SK-N-SH (cell line): ENCODE data around the gene RNF157. TPM values are rescaled to one million over a fixed set of nuclear protein-coding genes. Genes with fewer than 3 reads are reported as not detected.

Experiments used
- CTCF ChIA-PET: fragments of 300-600, 350-600 bp; formaldehyde crosslinking; extraction: SDS; loops from one replicate; lab custom pipeline; 2021; lab: Yijun Ruan, JAX
- POLR2A ChIA-PET: fragments of 350-600 bp; sonication (Branson Sonifier 250); formaldehyde crosslinking; extraction: SDS; loops from one replicate; lab custom pipeline; 2020; ENCODE audit warnings: antibody characterized with exemption, inconsistent platforms; lab: Yijun Ruan, JAX
- DNase-seq: peaks from one replicate; pipeline ENCODE4 v3.0.0; 2012
- H2AFZ ChIP-seq: fragments of 200-600 bp; sonication (generic); 2 replicates; pipeline ENCODE4 v1.8.1; 2016; ENCODE audit warnings: antibody characterized with exemption, mild to moderate bottlenecking, low read depth
- H3F3A ChIP-seq: fragments of 200-600 bp; sonication (generic); replicated peaks from 2 replicates; pipeline ENCODE3; 2016; ENCODE audit warnings: antibody characterized with exemption, mild to moderate bottlenecking; ENCODE audit not compliant: insufficient read depth
- H3K27ac ChIP-seq, 2 experiments: fragments of 200-500 bp in 1 of 2; fragments of 200-600 bp in 1 of 2; sonication (Bioruptor generic) in 1 of 2; sonication (generic), shearing (Covaris generic) in 1 of 2; 2 replicates each; pipeline versions ENCODE4 v1.5.1 to v1.6.1; 2014 to 2016; ENCODE audit warnings: low read depth in 2 of 2, inconsistent platforms in 1 of 2, low read length in 1 of 2, mild to moderate bottlenecking in 1 of 2, mixed read lengths in 1 of 2
- H3K27me3 ChIP-seq: fragments of 200-600 bp; sonication (generic), shearing (Covaris generic); 2 replicates; pipeline ENCODE4 v1.6.1; 2016; ENCODE audit warnings: mixed run types; ENCODE audit not compliant: insufficient read depth
- H3K36me3 ChIP-seq, 2 experiments: fragments of 200-500 bp in 1 of 2; fragments of 200-600 bp in 1 of 2; sonication (Bioruptor generic) in 1 of 2; sonication (generic) in 1 of 2; replicated peaks in 1 of 2; 2 replicates each; pipeline versions ENCODE3 to v1.5.1; 2014 to 2016; ENCODE audit warnings: low read length in 1 of 2, mild to moderate bottlenecking in 1 of 2; ENCODE audit not compliant: insufficient read depth in 2 of 2, control insufficient read depth in 1 of 2
- H3K4me1 ChIP-seq, 2 experiments: fragments of 200-500 bp in 1 of 2; fragments of 200-600 bp in 1 of 2; sonication (Bioruptor generic) in 1 of 2; sonication (generic), shearing (Covaris generic) in 1 of 2; 2 replicates each; pipeline versions ENCODE4 v1.5.1 to v1.6.1; 2014 to 2016; ENCODE audit warnings: low read depth in 1 of 2, low read length in 1 of 2, mixed run types in 1 of 2; ENCODE audit not compliant: insufficient read depth in 2 of 2, control insufficient read depth in 1 of 2
- H3K4me2 ChIP-seq: fragments of 200-600 bp; sonication (generic), shearing (Covaris generic); 2 replicates; pipeline ENCODE4 v1.6.1; 2017; ENCODE audit warnings: mixed run types
- H3K4me3 ChIP-seq, 2 experiments: fragments of 200-500 bp in 1 of 2; fragments of 200-600 bp in 1 of 2; sonication (Bioruptor generic) in 1 of 2; sonication (generic), shearing (Covaris generic) in 1 of 2; 2 replicates each; pipeline versions ENCODE4 v1.5.1 to v1.8.1; 2014 to 2016; ENCODE audit warnings: low read depth in 2 of 2, inconsistent platforms in 1 of 2, low read length in 1 of 2, mild to moderate bottlenecking in 1 of 2, mixed read lengths in 1 of 2, moderate library complexity in 1 of 2
- H3K79me2 ChIP-seq: fragments of 200-600 bp; sonication (generic); 2 replicates; pipeline ENCODE4 v1.8.1; 2017; ENCODE audit warnings: mild to moderate bottlenecking; ENCODE audit not compliant: insufficient read depth
- H3K9ac ChIP-seq: fragments of 200-600 bp; sonication (generic); 2 replicates; pipeline ENCODE4 v1.6.1; 2017; ENCODE audit warnings: mixed run types
- H3K9me2 ChIP-seq: fragments of 200-600 bp; sonication (generic); 2 replicates; pipeline ENCODE4 v1.6.1; 2017; ENCODE audit warnings: mixed run types
- H3K9me3 ChIP-seq: fragments of 200-600 bp; sonication (generic); 2 replicates; pipeline ENCODE4 v1.6.1; 2017; ENCODE audit warnings: mixed run types, mild to moderate bottlenecking, moderate library complexity
- H4K20me1 ChIP-seq: fragments of 200-600 bp; sonication (generic); 2 replicates; pipeline ENCODE4 v1.6.1; 2017; ENCODE audit warnings: mild to moderate bottlenecking, mixed run types; ENCODE audit not compliant: insufficient read depth
- CTCF ChIP-seq: fragments of 200-600 bp; sonication (generic); IDR thresholded peaks from 2 replicates; pipeline ENCODE4 v1.6.1; 2017; ENCODE audit warnings: antibody characterized with exemption, mild to moderate bottlenecking, moderate library complexity
- FOSL2 ChIP-seq: IDR thresholded peaks from 2 replicates; pipeline ENCODE4 v1.4.0; 2012; ENCODE audit warnings: low read depth, mild to moderate bottlenecking, moderate library complexity, borderline replicate concordance
- FOXJ3 ChIP-seq: sonication (generic); formaldehyde crosslinking; IDR thresholded peaks from 2 replicates; pipeline ENCODE4 v1.5.1; 2020; ENCODE audit warnings: mild to moderate bottlenecking, missing genetic modification reagents
- FOXM1 ChIP-seq: IDR thresholded peaks from 2 replicates; pipeline ENCODE4 v1.4.0; 2012; ENCODE audit warnings: low read depth, mild to moderate bottlenecking
- GATA2 ChIP-seq: sonication (generic); formaldehyde crosslinking; IDR thresholded peaks from 2 replicates; pipeline ENCODE4 v1.5.0; 2020; ENCODE audit warnings: mild to moderate bottlenecking, missing genetic modification reagents
- JUND ChIP-seq: IDR thresholded peaks from 2 replicates; pipeline ENCODE4 v1.4.0; 2012
- MAX ChIP-seq: IDR thresholded peaks from 2 replicates; pipeline ENCODE4 v1.4.0; 2012; ENCODE audit warnings: low read depth
- PBX3 ChIP-seq: IDR thresholded peaks from 2 replicates; pipeline ENCODE4; 2012
- POLR2AphosphoS5 ChIP-seq: IDR thresholded peaks from 2 replicates; pipeline ENCODE4 v1.6.1; 2012; ENCODE audit warnings: low read depth, low read length
- RAD21 ChIP-seq: IDR thresholded peaks from 2 replicates; pipeline ENCODE4 v1.6.1; 2012; ENCODE audit warnings: mild to moderate bottlenecking, low read length
- REST ChIP-seq: IDR thresholded peaks from 2 replicates; pipeline ENCODE4 v1.6.1; 2012; ENCODE audit warnings: mild to moderate bottlenecking, low read depth, low read length, moderate library complexity
- RFX5 ChIP-seq: IDR thresholded peaks from 2 replicates; pipeline ENCODE4 v1.6.1; 2012; ENCODE audit warnings: mild to moderate bottlenecking, improper control_type of control experiment, low read length
- SIN3A ChIP-seq: IDR thresholded peaks from 2 replicates; pipeline ENCODE4 v1.6.1; 2012; ENCODE audit warnings: low read depth, mild to moderate bottlenecking, low read length, moderate library complexity, borderline replicate concordance
- TAF1 ChIP-seq: IDR thresholded peaks from 2 replicates; pipeline ENCODE4 v1.6.1; 2012; ENCODE audit warnings: low read depth, mild to moderate bottlenecking, low read length, moderate library complexity, borderline replicate concordance
- TCF12 ChIP-seq: IDR thresholded peaks from 2 replicates; pipeline ENCODE4 v1.4.0; 2012
- USF2 ChIP-seq: fragments of 150-350 bp; IDR thresholded peaks from 2 replicates; pipeline ENCODE4 v1.6.1; 2017; ENCODE audit warnings: antibody characterized with exemption, low read length, low read depth, borderline replicate concordance
- YY1 ChIP-seq: IDR thresholded peaks from 2 replicates; pipeline ENCODE4 v1.4.0; 2012; ENCODE audit warnings: low read depth, mild to moderate bottlenecking
- WGBS: methylation state at CpG from one replicate; pipeline ENCODE4 v1.1.6; 2017; ENCODE audit warnings: low lambda C conversion rate; 5-methylcytosine and 5-hydroxymethylcytosine counted together
- polyA plus RNA-seq, 3 experiments: library from polyadenylated mRNA; depleted of rRNA; stranded (reverse); fragments of >200 nt; gene quantifications; 2 replicates each; pipeline ENCODE4 v1.2.3, GENCODE V29; 2012

The RNF157 gene
- polyA plus RNA-seq, 1 of the 3 experiments (the other 2 are of a cell fraction), result 5.2 TPM

- WGBS, result 84% methylated on average over 21 of the region's 21 CpGs
Observed at GRCh38 chr17:76274112-76274956, 34.0 kb upstream of the RNF157 start.

More at GRCh38 chr17:76274112-76274956, 34.0 kb upstream of the RNF157 start:
- Histone ChIP-seq H4K20me1 (peaks cover 8% of the 10 kb centered on the region; the same call in 1 of the 2 replicates), H3K36me3 (peaks cover 0 to 18% of the 10 kb centered on the region in 2 experiments), H3K9me3 (no peaks in the 10 kb centered on the region), H3K4me2 (no peak overlapping the region), H3K27ac (no peak overlapping the region), H3K79me2 (peaks cover 19% of the 10 kb centered on the region), H3K9ac (no peak overlapping the region), H3K4me3 (no peak overlapping the region), H3F3A (peaks cover 3% of the 10 kb centered on the region), H3K4me1 (peaks cover 5 to 10% of the 10 kb centered on the region in 2 experiments; a peak in 1 of 4 replicates), H3K9me2 (no peaks in the 10 kb centered on the region), H2AFZ (no peak overlapping the region), H3K27me3 (no peaks in the 10 kb centered on the region)
- CTCF ChIA-PET, result interaction anchor here (0.9 to 4.2 kb wide), 14 partner anchors 8 to 369 kb away, joined by 3 to 31 read pairs (median 4); partner anchors contain the start of genes MRPL38 and SRP68
- no peak for TF ChIP-seq PBX3
- TF ChIP-seq JUND, result no peak
- no peak for TF ChIP-seq MAX
- no peak for TF ChIP-seq REST
- TF ChIP-seq FOXM1, result no peak
- TF ChIP-seq TAF1, result no peak
- TF ChIP-seq FOSL2, result no peak
- no peak for TF ChIP-seq USF2
- no peak for TF ChIP-seq TCF12
- no peak for TF ChIP-seq FOXJ3 (CRISPR knock-in tag)
- TF ChIP-seq RAD21, result no peak
- TF ChIP-seq CTCF, result no peak
- TF ChIP-seq SIN3A, result no peak
- TF ChIP-seq GATA2 (CRISPR knock-in tag), result no peak
- no peak for TF ChIP-seq YY1
- TF ChIP-seq POLR2AphosphoS5, result no peak
- TF ChIP-seq RFX5, result no peak
- DNase-seq, result peak; percentile 46
- POLR2A ChIA-PET, result no interaction called here
